Aorta (tissue), 5 donors: ENCODE data around the gene COMMD6. TPM values are rescaled to one million over a fixed set of nuclear protein-coding genes. Genes with fewer than 3 reads are reported as not detected.

ENCODE experiments used
- ATAC-seq: fragments of 200-7000 bp; cut with Tn5 transposase; one replicate; pipeline ENCODE4 v1.9.1; 2022; ENCODE audit warnings: moderate library complexity; ENCODE audit not compliant: low FRiP score
- DNase-seq, 2 donors: peaks; one replicate each; pipeline ENCODE4 v3.0.0-alpha.2; 2020
- H3K27ac ChIP-seq, 2 donors: one replicate each; pipeline ENCODE4 v1.5.1; 2013; ENCODE audit warnings: low read length in 2 of 2, mild to moderate bottlenecking in 2 of 2, moderate library complexity in 2 of 2, control low read depth in 1 of 2, inconsistent platforms in 1 of 2, low read depth in 1 of 2
- H3K27me3 ChIP-seq, 2 donors: one replicate each; pipeline ENCODE4 v1.6.1; 2013; ENCODE audit warnings: control low read depth in 1 of 2, low read length in 1 of 2, mild to moderate bottlenecking in 1 of 2, moderate library complexity in 1 of 2; ENCODE audit not compliant: insufficient read depth in 2 of 2, control insufficient read depth in 1 of 2
- H3K36me3 ChIP-seq, 2 donors: one replicate each; pipeline ENCODE4 v1.6.1; 2013; ENCODE audit warnings: control low read depth in 1 of 2, low read length in 1 of 2, mild to moderate bottlenecking in 1 of 2; ENCODE audit not compliant: insufficient read depth in 2 of 2, control insufficient read depth in 1 of 2
- H3K4me1 ChIP-seq, 2 donors: one replicate each; pipeline ENCODE4 v1.6.1; 2013; ENCODE audit warnings: low read length in 2 of 2, control low read depth in 1 of 2, mild to moderate bottlenecking in 1 of 2, moderate library complexity in 1 of 2; ENCODE audit not compliant: insufficient read depth in 2 of 2, control insufficient read depth in 1 of 2
- H3K4me3 ChIP-seq, 2 donors: one replicate each; pipeline ENCODE4 v1.5.1; 2013; ENCODE audit warnings: low read length in 2 of 2, control low read depth in 1 of 2, mild to moderate bottlenecking in 1 of 2
- H3K9me3 ChIP-seq: one replicate; pipeline ENCODE4 v1.6.1; 2013; ENCODE audit warnings: mild to moderate bottlenecking, low read length; ENCODE audit not compliant: control insufficient read depth
- WGBS, 2 donors: extraction: QIAGEN DNeasy Blood & Tissue Kit; methylation state at CpG; one replicate each; pipeline ENCODE4 v1.1.7; 2013; 5-methylcytosine and 5-hydroxymethylcytosine counted together
- intact Hi-C, 2 donors: fragments of 100-400 bp; cut with DNase I; formaldehyde crosslinking; loops; one replicate each; pipeline versions ENCODE4 v1.14.2 to v1.15.0; 2022
- polyA plus RNA-seq, 2 donors: library from polyadenylated mRNA; stranded (reverse); fragments of 200-250 nt; gene quantifications; one replicate each; pipeline ENCODE4 v1.2.3, GENCODE V29; 2013
- total RNA-seq, 2 donors: library from RNA; stranded (reverse); fragmentation: NEBNext Ultra II Directional; extraction: Animal tissue kit (Norgen Biotek cat#: 25700); gene quantifications; one replicate each; pipeline ENCODE4 v1.2.1, GENCODE V29; 2021
- donor health status: healthy with polysubstance abuse.
- donor health status: Bipolar disorder and iron deficiency.
- donor health status: DM: no; HTN: no; CAD: no.
- donor health status: DM: no; HTN: no; CAD: no.
- donor health status: DM: yes; HTN: yes; CAD: no.

Gene COMMD6
- total and polyA plus RNA-seq, 4 donors: 142 to 331 (median 157) TPM

DNA sequence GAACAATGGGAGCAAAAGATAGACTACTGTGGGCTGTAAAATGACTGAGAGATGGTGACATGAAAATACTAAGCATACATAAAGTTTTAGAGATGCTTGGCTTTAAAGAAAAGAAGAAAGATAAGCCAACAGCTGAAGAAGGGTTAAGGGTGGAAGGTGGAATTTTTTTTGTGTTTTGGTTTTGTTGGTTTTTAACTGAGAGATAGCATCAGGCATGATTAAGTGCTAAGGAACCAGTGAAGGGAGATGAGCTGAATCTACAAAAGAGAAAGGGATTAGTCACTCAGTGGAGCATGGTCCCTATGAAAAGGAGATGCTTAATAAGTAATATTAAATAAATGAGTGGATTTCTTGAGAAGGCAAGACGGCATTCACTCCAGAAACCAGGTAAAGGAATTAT is 43.1 kb downstream of the COMMD6 start:
- intact Hi-C loops: no loop called here
- Histone ChIP-seq H3K27me3 (no peaks in the 10 kb centered on the region), H3K4me1 (no peaks in the 10 kb centered on the region), H3K36me3 (no peaks in the 10 kb centered on the region), H3K9me3 (no peaks in the 10 kb centered on the region), H3K4me3 (no peak overlapping the region), H3K27ac (no peak overlapping the region)
- WGBS, 2 donors: 53 to 89% methylated on average over 1 of the region's 1 CpG
- no peak for DNase-seq
- ATAC-seq: no peak

GRCh38 chr13:75493156-75493555 is 44.5 kb downstream of the COMMD6 start:
- no peak for ATAC-seq
- no peaks in the 10 kb centered on the region for H3K4me1 ChIP-seq
- no peaks in the 10 kb centered on the region for H3K27me3 ChIP-seq
- H3K27ac ChIP-seq: no peak overlapping the region
- DNase-seq: no peak
- H3K36me3 ChIP-seq: no peaks in the 10 kb centered on the region
- intact Hi-C loops: no loop called here
- no peak overlapping the region for H3K4me3 ChIP-seq
- H3K9me3 ChIP-seq: no peaks in the 10 kb centered on the region

DNA sequence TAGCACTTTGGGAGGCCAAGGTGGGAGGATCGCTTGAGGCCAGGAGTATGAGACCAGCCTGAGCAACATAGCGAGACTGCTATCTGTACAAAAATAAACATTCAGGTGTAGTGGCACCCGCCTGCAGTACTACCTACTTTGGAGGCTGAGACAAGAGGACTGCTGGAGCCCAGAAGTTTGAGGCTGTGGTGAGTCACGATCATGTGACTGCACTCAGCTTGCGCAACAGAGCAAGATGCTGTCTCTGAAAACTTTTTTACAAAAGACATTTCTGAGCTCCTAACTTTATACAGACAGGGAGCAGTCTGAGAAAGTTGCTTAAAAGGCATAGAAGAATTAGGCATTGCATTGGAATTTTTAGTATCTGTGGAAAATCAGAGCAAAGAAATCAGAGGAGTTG is 45.3 kb downstream of the COMMD6 start:
- no peak for ATAC-seq
- WGBS, 2 donors: 93 to 96% methylated on average over 5 of the region's 5 CpGs
- intact Hi-C loops: no loop called here

DNA sequence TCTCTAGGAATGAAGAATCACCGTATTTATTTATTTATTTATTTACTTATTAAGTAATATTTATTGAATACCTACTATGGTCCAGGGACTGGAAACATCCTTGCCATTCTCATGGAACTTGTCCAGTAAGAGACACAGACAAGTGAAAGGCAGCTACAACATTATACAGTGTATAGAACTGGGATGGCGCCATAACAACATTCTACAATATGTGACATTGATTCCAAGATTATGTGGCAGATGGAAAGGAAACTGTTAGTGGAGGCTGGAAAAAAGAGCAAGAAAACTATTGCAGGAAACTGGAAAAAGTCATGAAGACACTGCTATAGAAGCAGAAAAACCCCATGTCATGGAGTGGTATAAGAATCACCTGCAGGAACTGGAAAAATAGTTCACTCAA is 46.3 kb downstream of the COMMD6 start:
- Histone ChIP-seq H3K9me3 (no peaks in the 10 kb centered on the region), H3K36me3 (no peaks in the 10 kb centered on the region), H3K4me3 (no peak overlapping the region), H3K4me1 (no peaks in the 10 kb centered on the region), H3K27me3 (no peaks in the 10 kb centered on the region), H3K27ac (no peak overlapping the region)
- no peak for ATAC-seq
- no peak for DNase-seq
- intact Hi-C loops: no loop called here
- WGBS, 2 donors: 87 to 95% methylated on average over 2 of the region's 2 CpGs

More for the DNA sequence above, 45.3 kb downstream of the COMMD6 start:
- no peaks in the 10 kb centered on the region for H3K4me1 ChIP-seq
- H3K36me3 ChIP-seq: no peaks in the 10 kb centered on the region
- no peak overlapping the region for H3K4me3 ChIP-seq
- no peaks in the 10 kb centered on the region for H3K27me3 ChIP-seq
- no peak for DNase-seq
- H3K9me3 ChIP-seq: no peaks in the 10 kb centered on the region
- no peak overlapping the region for H3K27ac ChIP-seq

GRCh38 chr13:75489502-75490263 is 48.0 kb downstream of the COMMD6 start:
- WGBS, 2 donors: 55 to 56% methylated on average over 10 of the region's 10 CpGs
- intact Hi-C loops: no loop called here
- Histone ChIP-seq H3K9me3 (no peaks in the 10 kb centered on the region), H3K4me1 (no peaks in the 10 kb centered on the region), H3K27me3 (no peaks in the 10 kb centered on the region), H3K4me3 (no peak overlapping the region), H3K27ac (no peak overlapping the region), H3K36me3 (no peaks in the 10 kb centered on the region)
- DNase-seq (no peak), ATAC-seq (no peak)

DNA sequence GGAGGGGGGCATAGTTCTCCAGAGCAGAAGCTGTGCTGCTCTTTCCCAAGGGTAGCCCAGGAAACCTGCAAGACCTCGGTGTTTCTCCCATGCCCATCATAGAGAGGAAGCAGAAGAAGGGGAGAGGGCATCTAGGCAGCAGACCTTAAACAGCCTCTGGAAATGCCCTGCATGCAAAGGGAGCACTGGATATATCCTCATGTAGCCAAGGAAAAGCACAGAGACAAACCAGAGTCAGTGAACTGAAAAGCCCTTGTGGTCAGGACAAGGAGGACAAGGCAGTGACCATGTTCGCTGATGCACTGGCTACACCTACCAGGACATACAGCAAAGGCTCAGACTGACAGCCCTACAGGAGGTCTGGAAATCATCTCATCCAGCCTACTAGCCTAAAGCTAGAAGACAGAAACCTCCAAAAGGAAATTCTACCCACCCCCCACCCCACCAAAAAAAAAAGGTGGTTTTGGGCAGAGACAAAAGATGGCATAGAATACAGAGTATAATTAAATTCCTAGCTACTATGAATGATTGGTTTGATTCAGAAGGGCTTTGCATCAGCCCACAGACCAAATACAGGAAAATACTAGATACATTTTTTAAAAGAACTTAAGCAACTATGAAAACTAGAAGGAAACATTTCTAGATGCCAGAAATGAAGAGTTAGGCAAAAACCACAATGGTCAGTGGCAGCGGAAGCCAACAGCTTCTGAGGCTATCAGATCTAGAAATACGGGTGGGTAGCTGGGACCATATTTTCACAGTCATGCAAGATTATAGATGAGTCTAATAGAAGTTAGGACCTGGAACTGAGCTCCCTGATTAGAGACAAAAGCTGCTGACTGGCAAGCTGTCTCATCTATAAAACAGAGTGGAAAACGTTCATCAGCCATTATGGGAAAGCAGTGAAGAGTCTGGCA is 51.2 kb downstream of the COMMD6 start:
- H3K9me3 ChIP-seq: no peaks in the 10 kb centered on the region
- WGBS, 2 donors: 46 to 57% methylated on average over 5 of the region's 5 CpGs
- intact Hi-C loops: no loop called here
- no peaks in the 10 kb centered on the region for H3K27me3 ChIP-seq
- H3K4me1 ChIP-seq: no peaks in the 10 kb centered on the region
- H3K36me3 ChIP-seq: no peaks in the 10 kb centered on the region
- H3K4me3 ChIP-seq: no peak overlapping the region
- no peak for ATAC-seq
- H3K27ac ChIP-seq: no peak overlapping the region
- no peak for DNase-seq

DNA sequence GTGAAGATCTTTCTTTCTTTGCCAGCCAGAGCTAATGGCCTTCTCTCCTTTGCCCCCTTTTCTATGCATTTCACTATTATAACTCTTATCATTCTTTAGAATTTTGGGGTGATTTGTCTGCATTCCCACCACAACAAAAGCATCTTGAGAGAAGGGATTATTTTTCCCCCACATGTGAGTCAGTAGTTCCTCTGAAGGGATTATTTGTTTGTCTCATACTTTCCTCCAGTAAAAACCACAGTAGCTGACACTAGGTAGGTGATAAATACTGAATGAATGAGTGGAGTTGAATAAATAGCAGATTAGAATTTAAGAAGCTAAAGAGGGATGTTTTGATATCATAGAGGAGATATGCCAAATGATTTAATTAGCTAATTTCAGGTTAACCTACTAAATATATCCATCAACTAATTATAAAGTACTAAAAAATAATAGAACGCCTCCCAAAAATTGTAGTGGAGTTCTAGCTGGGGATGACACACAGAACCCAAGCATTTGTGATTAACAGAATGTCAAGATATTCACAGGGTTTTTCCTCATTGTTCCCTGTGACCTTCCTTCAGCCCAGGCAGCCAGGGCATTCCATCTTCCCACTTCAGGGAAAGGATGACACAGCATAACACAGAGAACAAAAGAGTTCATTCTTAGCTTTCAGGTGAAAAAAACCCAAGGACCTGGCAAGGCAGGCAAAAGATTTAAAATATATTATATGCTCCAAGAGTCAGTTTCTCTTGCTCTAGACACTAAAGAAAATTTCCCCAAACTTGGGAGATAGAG is 52.2 kb downstream of the COMMD6 start:
- WGBS, 2 donors: 95 to 96% methylated on average over 1 of the region's 1 CpG
- intact Hi-C loops: no loop called here
- no peak for DNase-seq
- Histone ChIP-seq H3K4me1 (no peaks in the 10 kb centered on the region), H3K4me3 (no peak overlapping the region), H3K27me3 (no peaks in the 10 kb centered on the region), H3K9me3 (no peaks in the 10 kb centered on the region), H3K36me3 (no peaks in the 10 kb centered on the region), H3K27ac (no peak overlapping the region)
- ATAC-seq: no peak

GRCh38 chr13:75482820-75483079 is 54.9 kb downstream of the COMMD6 start:
- ATAC-seq (no peak), DNase-seq (no peak)
- no peaks in the 10 kb centered on the region for H3K36me3 ChIP-seq
- H3K4me1 ChIP-seq: no peaks in the 10 kb centered on the region
- WGBS, 2 donors: 0 to 2% methylated on average over 1 of the region's 1 CpG
- no peaks in the 10 kb centered on the region for H3K27me3 ChIP-seq
- peak overlapping the region in 1 of 2 donors; percentile 65 for H3K4me3 ChIP-seq
- H3K9me3 ChIP-seq: no peaks in the 10 kb centered on the region
- intact Hi-C loops: loop anchor here (5.0 kb wide), 2 partner anchors 55 to 110 kb away; partner anchors contain the start of gene COMMD6 (in 2 of the 2)
- no peak overlapping the region for H3K27ac ChIP-seq
